Mesenchymal stem cell (in vitro differentiated cells and primary cell): Measurements from ENCODE around the gene GNAO1.

Source experiments
- DNase-seq: peaks from one replicate; pipeline ENCODE4 v3.0.0-alpha.2; 2013
- H2AFZ ChIP-seq: one replicate; pipeline ENCODE4 v1.6.1; 2013; ENCODE audit warnings: low read depth, mild to moderate bottlenecking, control low read depth, inconsistent platforms, low read length, moderate library complexity
- H2AK5ac ChIP-seq: 2 replicates; pipeline ENCODE4 v1.6.1; 2013; ENCODE audit warnings: low read length, moderate library complexity, mild to moderate bottlenecking, inconsistent platforms; ENCODE audit not compliant: severe bottlenecking
- H2BK120ac ChIP-seq: one replicate; pipeline ENCODE4 v1.6.1; 2013; ENCODE audit warnings: low read depth, mild to moderate bottlenecking, inconsistent platforms, low read length, moderate library complexity
- H2BK12ac ChIP-seq, 2 experiments: one replicate each; pipeline ENCODE4 v1.6.1; 2013; ENCODE audit warnings: inconsistent platforms in 2 of 2, low read length in 2 of 2, mild to moderate bottlenecking in 2 of 2, moderate library complexity in 2 of 2, control low read depth in 1 of 2
- H2BK15ac ChIP-seq: one replicate; pipeline ENCODE4 v1.6.1; 2013; ENCODE audit warnings: mild to moderate bottlenecking, low read depth, inconsistent platforms; ENCODE audit not compliant: poor library complexity, severe bottlenecking
- H2BK5ac ChIP-seq: 2 replicates; pipeline ENCODE4 v1.6.1; 2013; ENCODE audit warnings: low read depth, mild to moderate bottlenecking, low read length, control low read depth, inconsistent platforms; ENCODE audit not compliant: poor library complexity, severe bottlenecking
- H3K14ac ChIP-seq, 2 experiments: one replicate each; pipeline ENCODE4 v1.6.1; 2013; ENCODE audit warnings: inconsistent platforms in 2 of 2, low read length in 2 of 2, control low read depth in 1 of 2, mild to moderate bottlenecking in 1 of 2, moderate library complexity in 1 of 2
- H3K18ac ChIP-seq, 2 experiments: one replicate each; pipeline ENCODE4 v1.6.1; 2013; ENCODE audit warnings: inconsistent platforms in 2 of 2, low read length in 2 of 2, control low read depth in 1 of 2, low read depth in 1 of 2, mild to moderate bottlenecking in 1 of 2
- H3K23ac ChIP-seq, 2 experiments: one replicate each; pipeline ENCODE4 v1.6.1; 2013; ENCODE audit warnings: inconsistent platforms in 2 of 2, low read length in 2 of 2, mild to moderate bottlenecking in 2 of 2, moderate library complexity in 2 of 2, control low read depth in 1 of 2
- H3K27ac ChIP-seq: 2 replicates; pipeline ENCODE4 v1.5.1; 2013; ENCODE audit warnings: mild to moderate bottlenecking, moderate library complexity, low read length, control low read depth, inconsistent platforms; ENCODE audit not compliant: poor library complexity, severe bottlenecking
- H3K27me3 ChIP-seq, 2 experiments: 2 replicates each; pipeline versions ENCODE4 v1.6.1 to v1.7.0; 2013; ENCODE audit warnings: low read length in 2 of 2, mild to moderate bottlenecking in 2 of 2, moderate library complexity in 2 of 2, control low read depth in 1 of 2, inconsistent platforms in 1 of 2; ENCODE audit not compliant: control insufficient read depth in 1 of 2, insufficient read depth in 1 of 2
- H3K36me3 ChIP-seq, 2 experiments: 2 replicates each; pipeline versions ENCODE4 v1.6.1 to v1.7.0; 2013; ENCODE audit warnings: low read length in 2 of 2, control low read depth in 1 of 2, inconsistent platforms in 1 of 2, low read depth in 1 of 2, mild to moderate bottlenecking in 1 of 2; ENCODE audit not compliant: insufficient read depth in 2 of 2, control insufficient read depth in 1 of 2
- H3K4ac ChIP-seq, 2 experiments: one replicate each; pipeline ENCODE4 v1.6.1; 2013; ENCODE audit warnings: inconsistent platforms in 2 of 2, low read length in 2 of 2, mild to moderate bottlenecking in 2 of 2, moderate library complexity in 2 of 2, control low read depth in 1 of 2, low read depth in 1 of 2
- H3K4me1 ChIP-seq: 2 replicates; pipeline ENCODE4 v1.6.1; 2013; ENCODE audit warnings: low read depth, low read length, control low read depth; ENCODE audit not compliant: control insufficient read depth, insufficient read depth
- H3K4me2 ChIP-seq: 2 replicates; pipeline ENCODE4 v1.6.1; 2013; ENCODE audit warnings: low read length, mild to moderate bottlenecking, inconsistent platforms; ENCODE audit not compliant: poor library complexity, severe bottlenecking
- H3K4me3 ChIP-seq, 2 experiments: 2 replicates each; pipeline versions ENCODE4 v1.5.1 to v1.7.0; 2013; ENCODE audit warnings: low read length in 2 of 2, mild to moderate bottlenecking in 2 of 2, control low read depth in 1 of 2, low read depth in 1 of 2; ENCODE audit not compliant: insufficient read depth in 1 of 2
- H3K79me1 ChIP-seq: replicated peaks from 2 replicates; pipeline ENCODE4 v1.6.1; 2013; ENCODE audit warnings: mild to moderate bottlenecking, control low read depth, low read length, inconsistent platforms; ENCODE audit not compliant: poor library complexity, severe bottlenecking
- H3K9ac ChIP-seq: 2 replicates; pipeline ENCODE4 v1.7.0; 2013; ENCODE audit warnings: mild to moderate bottlenecking, low read length, moderate library complexity
- H3K9me3 ChIP-seq: 2 replicates; pipeline ENCODE4 v1.7.0; 2013; ENCODE audit warnings: mild to moderate bottlenecking, low read length; ENCODE audit not compliant: control insufficient read depth
- H4K8ac ChIP-seq: one replicate; pipeline ENCODE4 v1.6.1; 2013; ENCODE audit warnings: inconsistent platforms, mild to moderate bottlenecking, low read length, moderate library complexity
- H4K91ac ChIP-seq: one replicate; pipeline ENCODE4 v1.6.1; 2013; ENCODE audit warnings: mild to moderate bottlenecking, low read length, inconsistent platforms
- WGBS: methylation state at CpG from one replicate; pipeline ENCODE4 v1.1.7; 2013; ENCODE audit warnings: mixed read lengths; 5-methylcytosine and 5-hydroxymethylcytosine counted together

The GNAO1 gene

DNA sequence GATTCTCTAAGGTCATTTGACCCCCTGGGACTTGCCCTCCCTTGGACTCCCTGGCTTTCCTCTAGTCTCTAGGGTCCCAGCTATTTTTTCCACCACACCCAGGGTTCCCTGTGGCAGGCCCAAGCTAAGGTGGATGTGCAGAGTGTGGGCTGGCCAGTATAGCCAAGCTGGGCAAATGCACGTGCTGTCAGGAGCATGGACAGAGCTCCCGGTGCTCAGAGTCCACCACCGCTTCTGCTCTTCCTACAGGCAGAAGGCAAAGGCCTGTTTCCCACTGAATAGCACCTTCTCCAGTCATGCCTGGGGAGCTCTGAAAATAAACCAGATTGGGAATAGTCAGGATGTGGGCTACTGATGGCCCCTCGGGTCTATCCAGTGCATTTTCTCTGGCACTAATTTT is 53.3 kb downstream of the GNAO1 start:
- H3K27ac ChIP-seq, result no peak overlapping the region
- peaks cover 5 to 6% of the 10 kb centered on the region in 2 experiments for H3K27me3 ChIP-seq
- 90% methylated on average over 4 of the region's 4 CpGs for WGBS
- no peak overlapping the region for H2BK120ac ChIP-seq
- no peak overlapping the region for H3K4me2 ChIP-seq
- H3K4me1 ChIP-seq, result peaks cover 14% of the 10 kb centered on the region
- no peaks in the 10 kb centered on the region for H3K36me3 ChIP-seq
- H3K9me3 ChIP-seq, result no peaks in the 10 kb centered on the region
- H4K91ac ChIP-seq, result no peak overlapping the region
- no peak overlapping the region for H4K8ac ChIP-seq
- H3K23ac ChIP-seq, result no peak overlapping the region
- H3K18ac ChIP-seq, result no peak overlapping the region
- no peak for DNase-seq
- no peak overlapping the region for H3K9ac ChIP-seq
- H2BK12ac ChIP-seq, result no peak overlapping the region
- H3K79me1 ChIP-seq, result no peaks in the 10 kb centered on the region
- no peak overlapping the region for H2BK15ac ChIP-seq
- no peak overlapping the region for H2AK5ac ChIP-seq
- no peak overlapping the region for H3K14ac ChIP-seq
- no peak overlapping the region for H2AFZ ChIP-seq
- no peak overlapping the region for H3K4me3 ChIP-seq
- no peak overlapping the region for H3K4ac ChIP-seq
- no peak overlapping the region for H2BK5ac ChIP-seq

- H4K8ac ChIP-seq, result no peak overlapping the region
- H3K18ac ChIP-seq, result no peak overlapping the region
- no peak overlapping the region for H3K9ac ChIP-seq
- H2BK15ac ChIP-seq, result no peak overlapping the region
- H3K23ac ChIP-seq, result no peak overlapping the region
- H2AK5ac ChIP-seq, result no peak overlapping the region
- H2AFZ ChIP-seq, result no peak overlapping the region
- no peaks in the 10 kb centered on the region for H3K79me1 ChIP-seq
- H2BK5ac ChIP-seq, result no peak overlapping the region
- no peak overlapping the region for H3K4me2 ChIP-seq
- WGBS, result 87% methylated on average over 6 of the region's 6 CpGs
- peaks cover 5 to 6% of the 10 kb centered on the region in 2 experiments for H3K27me3 ChIP-seq
- H3K9me3 ChIP-seq, result no peaks in the 10 kb centered on the region
- peak; percentile 27 for DNase-seq
- H2BK12ac ChIP-seq, result no peak overlapping the region
- no peaks in the 10 kb centered on the region for H3K36me3 ChIP-seq
- H3K27ac ChIP-seq, result no peak overlapping the region
- H3K4me3 ChIP-seq, result no peak overlapping the region
- H3K4ac ChIP-seq, result no peak overlapping the region
- no peak overlapping the region for H3K14ac ChIP-seq
- no peak overlapping the region for H2BK120ac ChIP-seq
- H4K91ac ChIP-seq, result no peak overlapping the region
- peaks cover 14% of the 10 kb centered on the region for H3K4me1 ChIP-seq
These were observed 53.9 kb downstream of the GNAO1 start for GRCh38 chr16:56245197-56245596.

GRCh38 chr16:56246051-56246817 is 54.9 kb downstream of the GNAO1 start:
- Histone ChIP-seq H3K9ac (no peak overlapping the region), H2BK120ac (no peak overlapping the region), H3K27ac (no peak overlapping the region), H3K4me2 (no peak overlapping the region), H3K9me3 (no peaks in the 10 kb centered on the region), H4K91ac (no peak overlapping the region), H2BK15ac (no peak overlapping the region), H2BK5ac (no peak overlapping the region), H3K18ac (no peak overlapping the region), H3K14ac (no peak overlapping the region), H3K4me1 (peaks cover 14% of the 10 kb centered on the region), H2BK12ac (no peak overlapping the region), H3K27me3 (peaks cover 6 to 13% of the 10 kb centered on the region in 2 experiments), H3K4ac (no peak overlapping the region), H3K4me3 (no peak overlapping the region), H2AK5ac (no peak overlapping the region), H4K8ac (no peak overlapping the region), H3K79me1 (no peaks in the 10 kb centered on the region), H3K23ac (no peak overlapping the region), H3K36me3 (no peaks in the 10 kb centered on the region), H2AFZ (no peak overlapping the region)
- 34% methylated on average over 13 of the region's 13 CpGs for WGBS
- DNase-seq, result peak; percentile 77

GRCh38 chr16:56247018-56247417 is 55.7 kb downstream of the GNAO1 start:
- H3K4me2 ChIP-seq, result no peak overlapping the region
- no peak overlapping the region for H4K8ac ChIP-seq
- peaks cover 11 to 14% of the 10 kb centered on the region in 2 experiments for H3K27me3 ChIP-seq
- H3K18ac ChIP-seq, result no peak overlapping the region
- H3K27ac ChIP-seq, result no peak overlapping the region
- H3K23ac ChIP-seq, result no peak overlapping the region
- WGBS, result 97% methylated on average over 7 of the region's 8 CpGs
- H3K9me3 ChIP-seq, result no peaks in the 10 kb centered on the region
- H2BK120ac ChIP-seq, result no peak overlapping the region
- DNase-seq, result no peak
- H3K79me1 ChIP-seq, result no peaks in the 10 kb centered on the region
- no peak overlapping the region for H3K4me3 ChIP-seq
- H3K4ac ChIP-seq, result no peak overlapping the region
- no peak overlapping the region for H2BK15ac ChIP-seq
- H2AFZ ChIP-seq, result no peak overlapping the region
- H2BK12ac ChIP-seq, result no peak overlapping the region
- no peaks in the 10 kb centered on the region for H3K36me3 ChIP-seq
- no peak overlapping the region for H3K14ac ChIP-seq
- no peak overlapping the region for H3K9ac ChIP-seq
- no peak overlapping the region for H2BK5ac ChIP-seq
- H3K4me1 ChIP-seq, result peaks cover 14% of the 10 kb centered on the region
- no peak overlapping the region for H4K91ac ChIP-seq
- H2AK5ac ChIP-seq, result no peak overlapping the region
